K562 (cell line): Measurements from ENCODE around the gene ARHGAP42. TPM values are rescaled to one million over a fixed set of nuclear protein-coding genes. Genes with fewer than 3 reads are reported as not detected.

Experiments
- ATAC-seq: fragments of 200-7000 bp; cut with Tn5 transposase; 3 replicates; pipeline ENCODE4 v1.9.1; 2020; ENCODE audit warnings: moderate library complexity
- BruUV-seq: library from RNA; stranded (reverse); fragments of 400-500 nt; replicated peaks from 2 replicates; lab custom pipeline; 2021; lab: Mats Ljungman, UMichigan
- CTCF ChIA-PET: fragments of 300-600 bp; formaldehyde crosslinking; extraction: SDS; loops from one replicate; lab custom pipeline; 2021; ENCODE audit warnings: low intra/inter-chr PET ratio; lab: Yijun Ruan, JAX
- POLR2A ChIA-PET: fragments of 300-600, 350-650 bp; sonication (Branson Sonifier 250); formaldehyde crosslinking; extraction: SDS; loops from one replicate; lab custom pipeline; 2021; ENCODE audit warnings: antibody characterized with exemption, inconsistent platforms; lab: Yijun Ruan, JAX
- DNase-seq, 4 experiments: peaks; one replicate each; pipeline versions ENCODE4 v3.0.0 to v3.0.0-alpha.2; 2011 to 2018; ENCODE audit warnings: low spot score in 3 of 4, mixed read lengths in 3 of 4; ENCODE audit errors: extremely low read depth in 1 of 4
- FAIRE-seq: peaks from 2 replicates; lab custom pipeline; 2011; peaks lifted over from hg19 to GRCh38; lab: Jason Lieb, UNC
- H2AFZ ChIP-seq: 2 replicates; pipeline ENCODE4 v1.6.0; 2011; ENCODE audit warnings: low read depth, low read length, control low read depth, inconsistent platforms
- H3K27ac ChIP-seq: fragments of 200-600 bp; 3 replicates; pipeline ENCODE4 v1.8.0; 2011; ENCODE audit warnings: low read depth, mild to moderate bottlenecking, control low read depth, inconsistent platforms, low read length, moderate library complexity, mixed read lengths; ENCODE audit errors: extremely low read depth
- H3K27me3 ChIP-seq, 2 experiments: fragments of 300-600 bp in 1 of 2; 2 replicates in 1 of 2; 3 replicates in 1 of 2; pipeline versions ENCODE4 v1.6.0 to v1.8.0; 2011; ENCODE audit warnings: inconsistent platforms in 2 of 2, low read length in 2 of 2, mild to moderate bottlenecking in 1 of 2, mixed read lengths in 1 of 2, moderate library complexity in 1 of 2; ENCODE audit not compliant: control insufficient read depth in 2 of 2, insufficient read depth in 2 of 2
- H3K36me3 ChIP-seq: fragments of 300-600 bp; 3 replicates; pipeline ENCODE4 v1.8.0; 2011; ENCODE audit warnings: mild to moderate bottlenecking, low read length, inconsistent platforms; ENCODE audit not compliant: control insufficient read depth, insufficient read depth
- H3K4me1 ChIP-seq, 2 experiments: fragments of 200-600 bp in 1 of 2; replicated peaks in 1 of 2; 2 replicates in 1 of 2; 3 replicates in 1 of 2; pipeline versions ENCODE4 v1.5.1 to v1.8.0; 2011; ENCODE audit warnings: inconsistent platforms in 2 of 2, low read length in 2 of 2, mild to moderate bottlenecking in 1 of 2, mixed read lengths in 1 of 2, moderate library complexity in 1 of 2; ENCODE audit not compliant: control insufficient read depth in 2 of 2, insufficient read depth in 2 of 2
- H3K4me2 ChIP-seq: 2 replicates; pipeline ENCODE4 v1.6.1; 2011; ENCODE audit warnings: low read length, control low read depth, inconsistent platforms, mixed read lengths; ENCODE audit not compliant: insufficient read depth
- H3K4me3 ChIP-seq: fragments of 200-600 bp; sonication (generic), shearing (Covaris generic); 2 replicates; pipeline ENCODE4 v1.5.1; 2016; ENCODE audit warnings: control low read depth, inconsistent platforms
- H3K79me2 ChIP-seq: fragments of 200-600 bp; 3 replicates; pipeline ENCODE4 v1.8.0; 2011; ENCODE audit warnings: low read length, inconsistent platforms; ENCODE audit not compliant: control insufficient read depth, insufficient read depth
- H3K9ac ChIP-seq, 2 experiments: 2 replicates each; pipeline versions ENCODE4 v1.6.0 to v1.6.1; 2011; ENCODE audit warnings: low read depth in 2 of 2, low read length in 2 of 2, control low read depth in 1 of 2, inconsistent platforms in 1 of 2, mild to moderate bottlenecking in 1 of 2, mixed read lengths in 1 of 2; ENCODE audit not compliant: insufficient read depth in 1 of 2
- H3K9me1 ChIP-seq: one replicate; pipeline ENCODE4 v1.6.0; 2011; ENCODE audit warnings: inconsistent platforms, mild to moderate bottlenecking, low read length, moderate library complexity; ENCODE audit not compliant: control insufficient read depth, insufficient read depth
- H3K9me3 ChIP-seq: replicated peaks from 2 replicates; pipeline ENCODE4 v1.5.1; 2011; ENCODE audit warnings: low read depth, low read length, inconsistent platforms; ENCODE audit not compliant: control insufficient read depth, insufficient read depth
- H4K20me1 ChIP-seq: replicated peaks from 2 replicates; pipeline ENCODE4 v1.6.1; 2011; ENCODE audit warnings: low read length, inconsistent platforms, mixed read lengths; ENCODE audit not compliant: control insufficient read depth, insufficient read depth
- ARID2 ChIP-seq: fragments of 450-650 bp; IDR thresholded peaks from 2 replicates; pipeline ENCODE4 v1.6.1; 2017; ENCODE audit warnings: antibody characterized with exemption, mild to moderate bottlenecking
- BCLAF1 ChIP-seq, 2 experiments: fragments of 450-650 bp in 1 of 2; IDR thresholded peaks; 2 replicates each; pipeline ENCODE4 v1.6.1; 2011 to 2017; ENCODE audit warnings: low read depth in 2 of 2, antibody characterized with exemption in 1 of 2, borderline replicate concordance in 1 of 2, low read length in 1 of 2, mild to moderate bottlenecking in 1 of 2, mixed read lengths in 1 of 2; ENCODE audit not compliant: control insufficient read depth in 1 of 2
- KLF13 ChIP-seq: fragments of 450-650 bp; IDR thresholded peaks from 2 replicates; pipeline ENCODE4 v1.6.1; 2016; ENCODE audit warnings: missing genetic modification characterization, low read depth, mild to moderate bottlenecking, missing compliant biosample characterization, moderate library complexity, borderline replicate concordance
- MBD2 ChIP-seq: sonication (generic); IDR thresholded peaks from 2 replicates; pipeline ENCODE4 v1.6.1; 2016; ENCODE audit warnings: low read depth, borderline replicate concordance
- PHF21A ChIP-seq: fragments of 450-650 bp; IDR thresholded peaks from 2 replicates; pipeline ENCODE4 v1.6.1; 2017; ENCODE audit warnings: low read depth, borderline replicate concordance
- RBM34 ChIP-seq: fragments of 200-400 bp; formaldehyde crosslinking; IDR thresholded peaks from 2 replicates; pipeline ENCODE4 v1.6.1; 2018; ENCODE audit warnings: low read length, borderline replicate concordance; ENCODE audit not compliant: insufficient read depth
- WGBS: fragments of 100-300 bp; shearing (Covaris generic); methylation state at CpG from one replicate; pipeline ENCODE4 v1.1.6; 2016; ENCODE audit warnings: low coverage, mixed read lengths; ENCODE audit not compliant: insufficient coverage; ENCODE audit errors: missing lambda C conversion rate; 5-methylcytosine and 5-hydroxymethylcytosine counted together
- in situ Hi-C: fragments of 300-500 bp; cut with MboI; formaldehyde crosslinking; loops from 4 replicates; pipeline ENCODE4 v1.15.0; 2018; ENCODE audit warnings: inconsistent platforms, mixed read lengths
- intact Hi-C: fragments of 100-400 bp; cut with micrococcal nuclease; formaldehyde crosslinking; loops from 2 replicates; pipeline ENCODE4 v1.14.2; 2022
- polyA plus RNA-seq, 8 experiments: library from polyadenylated mRNA; depleted of rRNA in 4 of 8; stranded (reverse) in 5 of 8; unstranded in 3 of 8; fragments of >200 nt; fragmentation: Nextera tagmentation in 2 of 8; fragmentation: Illumina TruSeq in 1 of 8; extraction: Ambion mirVana in 2 of 8; extraction: Trizol in 1 of 8; gene quantifications; 2 replicates each; pipeline versions ENCODE4 v1.2.1 to v1.2.3, GENCODE V29; 2011 to 2014; ENCODE audit warnings: inconsistent platforms in 1 of 8, missing spikeins in 1 of 8
- total RNA-seq, 7 experiments: library from RNA; depleted of rRNA in 6 of 7; stranded (reverse); fragments of >200 nt in 6 of 7; fragmentation: Illumina TruSeq in 2 of 7; extraction: Trizol in 2 of 7; gene quantifications; 2 replicates each; pipeline versions ENCODE4 v1.2.1 to v1.2.3, GENCODE V29; 2011 to 2021; ENCODE audit warnings: low replicate concordance in 1 of 7

ARHGAP42 gene
- total and polyA plus RNA-seq, 9 of the 15 experiments (the other 6 are each of a cell fraction or from before 2014, with no cell fraction given): 0.95 to 6.1 (median 2.4) TPM

GRCh38 chr11:100939571-100939970 is 252.5 kb downstream of the ARHGAP42 start:
- ATAC-seq (no peak), DNase-seq (no peak), FAIRE-seq (no peak)
- Histone ChIP-seq H3K9me3 (no peaks in the 10 kb centered on the region), H3K4me2 (no peak overlapping the region), H3K9me1 (no peaks in the 10 kb centered on the region), H3K4me1 (no peaks in the 10 kb centered on the region; a peak in 1 of 5 replicates), H3K27me3 (no peaks in the 10 kb centered on the region), H3K27ac (no peak overlapping the region), H2AFZ (no peak overlapping the region), H3K36me3 (no peaks in the 10 kb centered on the region; the same call in 2 of the 3 replicates), H3K79me2 (no peaks in the 10 kb centered on the region), H3K9ac (no peak overlapping the region), H3K4me3 (no peak overlapping the region), H4K20me1 (no peaks in the 10 kb centered on the region)
- no peak for TF ChIP-seq MBD2
- no peak for TF ChIP-seq RBM34
- TF ChIP-seq ARID2: no peak
- no peak for TF ChIP-seq PHF21A
- TF ChIP-seq BCLAF1 (IDR thresholded peaks at IDR 0.05; ENCODE audit: borderline replicate concordance in 1 of 2, control insufficient read depth in 1 of 2, low read depth in 2 of 2, low read length in 1 of 2): no peak
- no peak for TF ChIP-seq KLF13 (tag)
- POLR2A ChIA-PET: no interaction called here
- intact Hi-C loops: no loop called here
- CTCF ChIA-PET: no interaction called here
- 34% methylated on average over 5 of the region's 5 CpGs for WGBS
- no TSS peak for BruUV-seq
- in situ Hi-C loops: loop anchor here (10.0 kb wide), 1 partner anchor 365 kb away; no protein-coding TSS in a partner anchor
